NOMO-1 (cell line): ENCODE measurements around the gene E2F6.

Source experiments
- DNase-seq, 2 experiments: peaks; one replicate each; lab custom pipeline; 2025; ENCODE audit not compliant: unreplicated experiment in 2 of 2; lab: John Stamatoyannopoulos, UW

The E2F6 gene

GRCh38 chr2:11494310-11494709 lies 28.3 kb upstream of the E2F6 start:
- DNase-seq, result no peak

- no peak for DNase-seq
Measured at GRCh38 chr2:11493282-11493681, 27.3 kb upstream of the E2F6 start.

- DNase-seq, result no peak
Measured at GRCh38 chr2:11492720-11493119, 26.8 kb upstream of the E2F6 start.

- no peak for DNase-seq
Measured at GRCh38 chr2:11492244-11492643, 26.3 kb upstream of the E2F6 start.

GRCh38 chr2:11491348-11491933 lies 25.5 kb upstream of the E2F6 start:
- DNase-seq, result no peak

- no peak for DNase-seq
Measured at GRCh38 chr2:11490194-11490593, 24.2 kb upstream of the E2F6 start.

- DNase-seq, result no peak
Measured at GRCh38 chr2:11488809-11489208, 22.8 kb upstream of the E2F6 start.

- DNase-seq, result no peak
Measured at GRCh38 chr2:11483806-11484617, 18.1 kb upstream of the E2F6 start.

GRCh38 chr2:11482473-11483035 lies 16.6 kb upstream of the E2F6 start:
- no peak for DNase-seq

GRCh38 chr2:11481789-11482472 lies 16.0 kb upstream of the E2F6 start:
- DNase-seq, result no peak

- no peak for DNase-seq
Measured at GRCh38 chr2:11481426-11481788, 15.4 kb upstream of the E2F6 start.

- no peak for DNase-seq
Measured at GRCh38 chr2:11480859-11481258, 14.9 kb upstream of the E2F6 start.

- DNase-seq, result no peak
Measured at GRCh38 chr2:11480406-11480805, 14.4 kb upstream of the E2F6 start.

GRCh38 chr2:11478899-11479605 lies 13.1 kb upstream of the E2F6 start:
- DNase-seq, result no peak

- DNase-seq, result peak in 1 of 2 experiments; percentile 37
Measured at GRCh38 chr2:11477994-11478393, 12.0 kb upstream of the E2F6 start.

- no peak for DNase-seq
Measured at GRCh38 chr2:11473659-11474433, 7.9 kb upstream of the E2F6 start.

GRCh38 chr2:11467749-11468148 lies 1.8 kb upstream of the E2F6 start:
- no peak for DNase-seq

- no peak for DNase-seq
Measured at GRCh38 chr2:11467129-11467649, 1.2 kb upstream of the E2F6 start.

- DNase-seq, result no peak
Measured at GRCh38 chr2:11466307-11467128, 557 bp upstream of the E2F6 start.
